Muscle of leg (tissue), 11 donors: ENCODE data around the gene SUFU. TPM values are rescaled to one million over a fixed set of nuclear protein-coding genes. Genes with fewer than 3 reads are reported as not detected.

ENCODE experiments used
- DNase-seq: peaks from one replicate; pipeline ENCODE4 v3.0.0; 2013
- H3K27ac ChIP-seq: one replicate; pipeline ENCODE4 v1.5.1; 2013; ENCODE audit warnings: mild to moderate bottlenecking, low read length, control low read depth
- H3K27me3 ChIP-seq: one replicate; pipeline ENCODE4 v1.6.1; 2013; ENCODE audit warnings: low read length; ENCODE audit not compliant: control insufficient read depth, insufficient read depth
- H3K36me3 ChIP-seq: one replicate; pipeline ENCODE4 v1.6.1; 2013; ENCODE audit warnings: low read length; ENCODE audit not compliant: control insufficient read depth, insufficient read depth
- H3K4me1 ChIP-seq: one replicate; pipeline ENCODE4 v1.6.1; 2013; ENCODE audit warnings: low read length; ENCODE audit not compliant: control insufficient read depth, insufficient read depth
- H3K4me3 ChIP-seq: one replicate; pipeline ENCODE4 v1.5.1; 2013; ENCODE audit warnings: low read length, control low read depth
- H3K9me3 ChIP-seq: replicated peaks from 2 replicates; pipeline ENCODE4 v1.6.1; 2013; ENCODE audit warnings: low read depth, low read length; ENCODE audit not compliant: control insufficient read depth
- WGBS: methylation state at CpG from one replicate; pipeline ENCODE4 v1.1.5; 2013; ENCODE audit warnings: missing lambda C conversion rate; ENCODE audit not compliant: insufficient coverage; 5-methylcytosine and 5-hydroxymethylcytosine counted together
- polyA plus RNA-seq, 8 donors: library from polyadenylated mRNA; unstranded; fragments of 120-200 nt; gene quantifications; one replicate each; pipeline versions ENCODE4 v1.2.1 to v1.2.3, GENCODE V29; 2013; ENCODE audit warnings: inconsistent platforms in 1 of 8, low replicate concordance in 1 of 8; ENCODE audit not compliant: insufficient read length in 8 of 8, insufficient read depth in 1 of 8
- total RNA-seq: library from RNA; stranded (reverse); fragments of 120-200 nt; gene quantifications from one replicate; pipeline ENCODE4 v1.2.4, GENCODE V29; 2013

SUFU gene
- total and polyA plus RNA-seq, 9 donors = 5.1 to 21.5 (median 17.2) TPM

GRCh38 chr10:102631525-102632393, 128.0 kb downstream of the SUFU start:
- Histone ChIP-seq H3K27ac (peak overlapping the region; percentile 90), H3K36me3 (peaks cover 20% of the 10 kb centered on the region), H3K4me1 (peaks cover 84% of the 10 kb centered on the region), H3K27me3 (no peaks in the 10 kb centered on the region), H3K4me3 (no peak overlapping the region), H3K9me3 (no peaks in the 10 kb centered on the region)
- no peak for DNase-seq
- WGBS = 64% methylated on average over 4 of the region's 10 CpGs

GRCh38 chr10:102632394-102633111, 128.8 kb downstream of the SUFU start:
- 8% methylated on average over 5 of the region's 5 CpGs for WGBS
- H3K4me1 ChIP-seq = peaks cover 76% of the 10 kb centered on the region

DNA sequence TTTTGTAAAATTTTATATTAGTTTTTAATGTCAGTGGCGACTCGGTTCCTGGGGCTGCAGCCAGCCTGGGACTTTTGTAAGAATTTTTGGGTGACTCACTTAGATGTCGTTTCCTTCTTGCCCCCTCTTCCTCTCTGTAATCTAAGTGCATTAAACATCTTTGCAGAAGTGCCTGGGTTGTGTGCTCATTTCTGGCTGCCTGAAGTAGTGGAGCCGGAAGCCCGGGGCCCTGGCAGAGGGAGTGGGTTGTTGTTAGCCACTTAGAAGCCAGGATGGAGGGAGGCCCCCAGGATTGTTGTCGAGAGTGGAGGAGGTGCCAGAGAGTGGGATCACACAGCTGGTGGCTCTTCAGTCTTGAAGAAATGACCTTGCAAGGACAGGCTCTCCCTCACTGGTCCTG, 129.5 kb downstream of the SUFU start:
- H3K27me3 ChIP-seq = no peaks in the 10 kb centered on the region
- no peak overlapping the region for H3K4me3 ChIP-seq
- H3K27ac ChIP-seq = peak overlapping the region; percentile 90
- DNase-seq = peak; percentile 64
- H3K4me1 ChIP-seq = peaks cover 69% of the 10 kb centered on the region
- 9% methylated on average over 3 of the region's 6 CpGs for WGBS
- peaks cover 17% of the 10 kb centered on the region for H3K36me3 ChIP-seq
- no peaks in the 10 kb centered on the region for H3K9me3 ChIP-seq

More at GRCh38 chr10:102632394-102633111, 128.8 kb downstream of the SUFU start:
- H3K36me3 ChIP-seq = peaks cover 17% of the 10 kb centered on the region
- H3K27ac ChIP-seq = peak overlapping the region; percentile 90
- peak; percentile 96 for DNase-seq
- H3K4me3 ChIP-seq = no peak overlapping the region
- no peaks in the 10 kb centered on the region for H3K9me3 ChIP-seq
- no peaks in the 10 kb centered on the region for H3K27me3 ChIP-seq

GRCh38 chr10:102633848-102634247, 130.1 kb downstream of the SUFU start:
- Histone ChIP-seq H3K4me1 (peaks cover 63% of the 10 kb centered on the region), H3K9me3 (no peaks in the 10 kb centered on the region), H3K36me3 (peaks cover 17% of the 10 kb centered on the region), H3K27ac (peak overlapping the region; percentile 90), H3K27me3 (no peaks in the 10 kb centered on the region), H3K4me3 (no peak overlapping the region)
- WGBS = 78% methylated on average over 3 of the region's 5 CpGs
- no peak for DNase-seq

- 67% methylated on average over 2 of the region's 4 CpGs for WGBS
- no peak overlapping the region for H3K27ac ChIP-seq
- DNase-seq = no peak
- H3K36me3 ChIP-seq = peaks cover 17% of the 10 kb centered on the region
- peaks cover 55% of the 10 kb centered on the region for H3K4me1 ChIP-seq
- H3K9me3 ChIP-seq = no peaks in the 10 kb centered on the region
- H3K4me3 ChIP-seq = no peak overlapping the region
- no peaks in the 10 kb centered on the region for H3K27me3 ChIP-seq
Measured at GRCh38 chr10:102634686-102635085, 130.9 kb downstream of the SUFU start.

- Histone ChIP-seq H3K4me3 (no peak overlapping the region), H3K36me3 (peaks cover 13% of the 10 kb centered on the region), H3K27ac (peak overlapping the region; percentile 1), H3K27me3 (no peaks in the 10 kb centered on the region), H3K9me3 (no peaks in the 10 kb centered on the region), H3K4me1 (peaks cover 48% of the 10 kb centered on the region)
- no peak for DNase-seq
- WGBS = no CpG with 5 or more reads among the region's 4 CpGs
Measured at GRCh38 chr10:102635377-102635776, 131.6 kb downstream of the SUFU start.

DNA sequence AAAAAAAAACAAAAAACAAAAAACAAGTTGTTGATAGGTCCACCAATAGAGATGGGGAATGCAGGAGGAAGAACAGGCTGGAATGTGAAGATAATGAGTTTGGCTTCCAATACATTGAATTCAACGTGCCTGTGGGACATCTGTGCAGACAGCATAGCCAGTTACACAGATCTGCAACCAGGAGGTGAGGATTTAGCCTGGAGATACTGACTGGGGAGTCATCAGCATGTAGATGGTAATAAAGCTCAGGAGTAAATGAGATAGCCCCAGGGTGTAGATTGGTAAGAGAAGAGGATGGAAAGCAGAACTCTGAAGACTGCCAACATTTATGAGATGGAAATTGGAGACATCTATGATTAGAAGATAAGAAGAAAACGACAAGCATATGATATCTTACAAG, 135.8 kb downstream of the SUFU start:
- peaks cover 10% of the 10 kb centered on the region for H3K4me1 ChIP-seq
- H3K27me3 ChIP-seq = no peaks in the 10 kb centered on the region
- H3K4me3 ChIP-seq = no peak overlapping the region
- no peaks in the 10 kb centered on the region for H3K36me3 ChIP-seq
- 38% methylated on average over 1 of the region's 2 CpGs for WGBS
- DNase-seq = no peak
- H3K9me3 ChIP-seq = no peaks in the 10 kb centered on the region
- H3K27ac ChIP-seq = no peak overlapping the region

DNA sequence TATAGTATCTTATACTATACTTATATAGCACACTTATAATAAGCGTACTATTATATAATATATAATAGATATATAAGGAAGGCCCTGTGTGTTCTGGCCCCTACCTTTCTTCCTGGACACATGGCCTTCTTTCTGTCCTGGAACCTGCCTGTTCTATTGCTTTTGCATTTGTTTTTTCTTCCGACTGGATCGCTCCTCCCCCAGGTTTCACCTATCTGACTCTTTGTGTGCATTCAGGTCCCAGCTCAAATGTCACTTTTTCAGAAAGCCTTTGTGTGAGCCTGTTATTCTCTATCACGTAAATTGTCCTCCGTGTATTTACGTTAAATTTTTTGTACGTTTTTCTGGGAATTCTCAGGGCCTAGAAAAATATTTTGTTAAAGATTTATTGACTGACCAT, 137.6 kb downstream of the SUFU start:
- no peak for DNase-seq
- WGBS = 20% methylated on average over 5 of the region's 7 CpGs

DNA sequence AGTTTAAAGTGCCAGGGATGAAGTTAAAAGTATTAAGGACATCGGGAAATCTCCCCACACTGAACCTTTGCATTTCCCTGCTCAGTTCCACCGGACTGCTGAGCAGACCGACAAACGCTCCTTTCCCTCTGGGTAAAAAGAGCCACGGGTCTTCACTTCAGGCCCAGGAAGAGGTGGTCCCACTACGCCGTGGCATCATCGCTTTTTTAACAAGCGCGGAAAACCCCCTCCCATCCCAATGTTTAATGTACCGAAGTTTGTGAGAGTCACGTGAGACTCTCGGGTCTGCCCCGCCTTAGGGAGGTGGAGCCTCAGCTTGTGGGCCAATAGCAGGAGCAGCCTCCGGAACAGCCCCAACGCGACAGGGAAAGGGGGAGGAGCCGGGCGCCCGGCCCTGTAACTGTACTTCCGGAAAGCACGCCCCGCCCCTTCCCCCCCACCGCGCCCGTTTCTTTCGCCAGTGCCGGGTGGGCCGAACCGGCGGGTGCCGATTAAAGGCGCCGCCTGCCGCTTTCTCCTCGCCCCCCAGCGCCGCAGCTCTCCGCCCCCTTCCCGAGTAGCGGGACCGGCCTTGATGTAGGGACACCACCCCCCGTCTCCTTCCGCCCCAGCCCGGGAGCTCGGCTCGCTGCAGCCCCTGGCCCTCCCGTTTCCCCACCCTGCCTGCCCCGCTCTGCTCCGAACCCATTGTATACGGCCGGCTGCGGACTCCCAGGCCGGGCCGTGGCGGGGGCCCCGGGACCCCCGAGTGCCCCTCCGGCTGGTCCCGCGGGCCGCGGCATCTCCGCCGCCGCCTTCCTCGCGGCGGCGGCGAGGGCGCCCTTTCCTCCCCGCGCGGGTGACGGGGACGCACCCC, 138.3 kb downstream of the SUFU start:
- Histone ChIP-seq H3K36me3 (peaks cover 6% of the 10 kb centered on the region), H3K9me3 (no peaks in the 10 kb centered on the region), H3K4me3 (peak overlapping the region; percentile 82), H3K27ac (peak overlapping the region; percentile 99), H3K27me3 (no peaks in the 10 kb centered on the region), H3K4me1 (peaks cover 15% of the 10 kb centered on the region)
- WGBS = under 1% methylated on average over 60 of the region's 77 CpGs
- peak; percentile 99 for DNase-seq

More for the DNA sequence above, 137.6 kb downstream of the SUFU start:
- Histone ChIP-seq H3K4me3 (peak overlapping the region; percentile 82), H3K36me3 (peaks cover under 1% of the 10 kb centered on the region), H3K27me3 (no peaks in the 10 kb centered on the region), H3K27ac (peak overlapping the region; percentile 98), H3K9me3 (no peaks in the 10 kb centered on the region), H3K4me1 (peaks cover 8% of the 10 kb centered on the region)
